ENCODE measurements around the gene GPRC5C. TPM values are rescaled to one million over a fixed set of nuclear protein-coding genes. Genes with fewer than 3 reads are reported as not detected.
A peak's percentile ranks its signal among the peaks of the same experiment; 100 is the strongest.

The GPRC5C gene
- total RNA-seq, 2 donors from 2014 or later: 66.3 to 186 TPM

GRCh38 chr17:74443516-74444296 lies 11.8 kb downstream of the GPRC5C start:
- Histone ChIP-seq H3K4me1 (replicated peaks) (peaks cover 23% of the 10 kb centered on the region), H3K27me3 (replicated peaks; ENCODE audit: insufficient read depth) (no peaks in the 10 kb centered on the region), H3K36me3 (peaks cover 0 to 12% of the 10 kb centered on the region in 2 donors), H3K4me3 (peak overlapping the region in 1 of 2 donors; percentile 6), H3K27ac (peak overlapping the region; percentile 90 to 92), H3K9me3 (no peaks in the 10 kb centered on the region)
- DNase-seq (ENCODE audit: low spot score): no peak
- intact Hi-C loops (cut with DNase I): no loop called here
- TF ChIP-seq POLR2A (IDR thresholded peaks at IDR 0.05): no peak
- WGBS: 74% methylated on average over 8 of the region's 8 CpGs

GRCh38 chr17:74444406-74444805 lies 12.5 kb downstream of the GPRC5C start:
- Histone ChIP-seq H3K4me1 (replicated peaks) (peaks cover 23% of the 10 kb centered on the region), H3K36me3 (peaks cover 0 to 12% of the 10 kb centered on the region in 2 donors), H3K4me3 (no peak overlapping the region), H3K27ac (peak overlapping the region; percentile 90 to 92), H3K27me3 (replicated peaks; ENCODE audit: insufficient read depth) (no peaks in the 10 kb centered on the region), H3K9me3 (no peaks in the 10 kb centered on the region)
- intact Hi-C loops (cut with DNase I): no loop called here
- WGBS: 67% methylated on average over 12 of the region's 12 CpGs
- DNase-seq (ENCODE audit: low spot score): no peak
- no peak for TF ChIP-seq CTCF (IDR thresholded peaks at IDR 0.05)
- TF ChIP-seq POLR2A (IDR thresholded peaks at IDR 0.05): no peak
- no peak for TF ChIP-seq POLR2AphosphoS5 (IDR thresholded peaks at IDR 0.05)

GRCh38 chr17:74445158-74445557 lies 13.3 kb downstream of the GPRC5C start:
- Histone ChIP-seq H3K27ac (peak overlapping the region; percentile 78 to 90), H3K36me3 (peaks cover 0 to 6% of the 10 kb centered on the region in 2 donors), H3K4me3 (no peak overlapping the region), H3K4me1 (replicated peaks) (peaks cover 23% of the 10 kb centered on the region), H3K27me3 (replicated peaks; ENCODE audit: insufficient read depth) (no peaks in the 10 kb centered on the region), H3K9me3 (no peaks in the 10 kb centered on the region)
- 77% methylated on average over 7 of the region's 7 CpGs for WGBS
- TF ChIP-seq POLR2AphosphoS5 (IDR thresholded peaks at IDR 0.05) (no peak), POLR2A (IDR thresholded peaks at IDR 0.05) (no peak), CTCF (IDR thresholded peaks at IDR 0.05) (no peak)
- intact Hi-C loops (cut with DNase I): no loop called here
- DNase-seq (ENCODE audit: low spot score): no peak

GRCh38 chr17:74446551-74447500 lies 14.9 kb downstream of the GPRC5C start:
- H3K4me1 ChIP-seq (replicated peaks): peaks cover 23% of the 10 kb centered on the region
- H3K27me3 ChIP-seq (replicated peaks; ENCODE audit: insufficient read depth): no peaks in the 10 kb centered on the region
- TF ChIP-seq POLR2A (IDR thresholded peaks at IDR 0.05) (peak; percentile 47), POLR2AphosphoS5 (IDR thresholded peaks at IDR 0.05) (peak; percentile 86), CTCF (IDR thresholded peaks at IDR 0.05) (peak in 2 of 4 experiments; percentile 46)
- no peaks in the 10 kb centered on the region for H3K36me3 ChIP-seq
- peak overlapping the region; percentile 78 to 90 for H3K27ac ChIP-seq
- peak; percentile 89 for DNase-seq (ENCODE audit: low spot score)
- no peak overlapping the region for H3K4me3 ChIP-seq
- WGBS: 36% methylated on average over 21 of the region's 31 CpGs
- no peaks in the 10 kb centered on the region for H3K9me3 ChIP-seq
- intact Hi-C loops (cut with DNase I): no loop called here

- no peaks in the 10 kb centered on the region for H3K9me3 ChIP-seq
- intact Hi-C loops (cut with DNase I): no loop called here
- DNase-seq (ENCODE audit: low spot score): no peak
- 88% methylated on average over 11 of the region's 11 CpGs for WGBS
- H3K27ac ChIP-seq: peak overlapping the region; percentile 78 to 90
- no peaks in the 10 kb centered on the region for H3K36me3 ChIP-seq
- H3K27me3 ChIP-seq (replicated peaks; ENCODE audit: insufficient read depth): no peaks in the 10 kb centered on the region
- TF ChIP-seq POLR2AphosphoS5 (IDR thresholded peaks at IDR 0.05): no peak
- no peak for TF ChIP-seq POLR2A (IDR thresholded peaks at IDR 0.05)
- no peak for TF ChIP-seq CTCF (IDR thresholded peaks at IDR 0.05)
- H3K4me1 ChIP-seq (replicated peaks): peaks cover 23% of the 10 kb centered on the region
- no peak overlapping the region for H3K4me3 ChIP-seq
Measured at GRCh38 chr17:74447628-74448159, 15.8 kb downstream of the GPRC5C start.
